ENCODE measurements around the gene RPRD2.
"Not testable (repeated sequence)": the region's sequence is repeated elsewhere in the genome, so short reads cannot be mapped to it uniquely, and the experiment has no call there.

The RPRD2 gene

GRCh38 chr1:150388241-150388640, 24.3 kb downstream of the RPRD2 start:
- TF ChIP-seq, protein P1, sequence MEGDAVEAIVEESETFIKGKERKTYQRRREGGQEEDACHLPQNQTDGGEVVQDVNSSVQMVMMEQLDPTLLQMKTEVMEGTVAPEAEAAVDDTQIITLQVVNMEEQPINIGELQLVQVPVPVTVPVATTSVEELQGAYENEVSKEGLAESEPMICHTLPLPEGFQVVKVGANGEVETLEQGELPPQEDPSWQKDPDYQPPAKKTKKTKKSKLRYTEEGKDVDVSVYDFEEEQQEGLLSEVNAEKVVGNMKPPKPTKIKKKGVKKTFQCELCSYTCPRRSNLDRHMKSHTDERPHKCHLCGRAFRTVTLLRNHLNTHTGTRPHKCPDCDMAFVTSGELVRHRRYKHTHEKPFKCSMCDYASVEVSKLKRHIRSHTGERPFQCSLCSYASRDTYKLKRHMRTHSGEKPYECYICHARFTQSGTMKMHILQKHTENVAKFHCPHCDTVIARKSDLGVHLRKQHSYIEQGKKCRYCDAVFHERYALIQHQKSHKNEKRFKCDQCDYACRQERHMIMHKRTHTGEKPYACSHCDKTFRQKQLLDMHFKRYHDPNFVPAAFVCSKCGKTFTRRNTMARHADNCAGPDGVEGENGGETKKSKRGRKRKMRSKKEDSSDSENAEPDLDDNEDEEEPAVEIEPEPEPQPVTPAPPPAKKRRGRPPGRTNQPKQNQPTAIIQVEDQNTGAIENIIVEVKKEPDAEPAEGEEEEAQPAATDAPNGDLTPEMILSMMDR (IDR thresholded peaks at IDR 0.05): no peak
- no peak overlapping the region for H3K27ac ChIP-seq
- H3K4me3 ChIP-seq: no peak overlapping the region
- DNase-seq (ENCODE audit: low spot score): no peak

DNA sequence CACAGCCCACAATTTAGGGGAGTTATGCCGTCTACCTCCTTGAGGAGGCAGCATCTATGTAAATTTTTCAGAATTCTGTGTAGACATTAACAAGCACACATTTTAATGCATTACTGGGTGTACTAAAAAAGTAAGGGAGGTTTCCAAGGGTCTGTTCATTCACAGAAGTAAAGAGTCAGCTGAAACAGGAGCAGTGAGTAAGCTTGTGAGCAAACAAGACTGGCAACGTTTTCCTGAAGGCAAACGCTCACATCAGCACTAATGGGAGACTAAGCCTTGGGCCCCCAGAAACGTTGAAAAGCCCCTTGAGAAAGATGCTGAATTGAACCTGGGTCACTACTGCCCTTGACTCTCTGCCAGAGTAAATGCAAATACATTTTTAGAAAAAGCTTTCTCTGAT, 25.7 kb downstream of the RPRD2 start:
- TF ChIP-seq, protein P1 (IDR thresholded peaks at IDR 0.05): no peak
- DNase-seq (ENCODE audit: low spot score): no peak
- no peak overlapping the region for H3K4me3 ChIP-seq
- no peak overlapping the region for H3K27ac ChIP-seq

DNA sequence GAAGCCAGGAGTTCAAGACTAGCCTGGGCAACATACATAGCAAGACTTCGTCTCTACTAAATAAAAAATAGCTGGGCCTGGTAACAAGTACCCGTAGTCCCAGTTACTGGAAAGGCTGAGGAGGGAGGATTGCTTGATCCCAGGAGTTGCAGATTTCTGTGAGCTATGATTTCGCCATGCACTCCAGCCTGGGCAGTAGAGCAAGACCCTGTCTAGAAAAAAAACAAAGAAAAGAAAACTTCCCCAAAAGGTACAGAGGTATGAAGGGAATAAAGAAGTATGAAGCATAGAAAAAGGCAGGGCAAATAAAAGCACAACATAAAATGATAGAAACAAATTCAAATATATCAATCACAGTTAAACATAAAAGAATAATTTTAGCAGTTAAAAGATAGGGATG, 28.7 kb downstream of the RPRD2 start:
- TF ChIP-seq, protein P1 (IDR thresholded peaks at IDR 0.05): no peak
- Histone ChIP-seq H3K4me3 (no peak overlapping the region), H3K27ac (no peak overlapping the region)
- DNase-seq (ENCODE audit: low spot score): no peak

DNA sequence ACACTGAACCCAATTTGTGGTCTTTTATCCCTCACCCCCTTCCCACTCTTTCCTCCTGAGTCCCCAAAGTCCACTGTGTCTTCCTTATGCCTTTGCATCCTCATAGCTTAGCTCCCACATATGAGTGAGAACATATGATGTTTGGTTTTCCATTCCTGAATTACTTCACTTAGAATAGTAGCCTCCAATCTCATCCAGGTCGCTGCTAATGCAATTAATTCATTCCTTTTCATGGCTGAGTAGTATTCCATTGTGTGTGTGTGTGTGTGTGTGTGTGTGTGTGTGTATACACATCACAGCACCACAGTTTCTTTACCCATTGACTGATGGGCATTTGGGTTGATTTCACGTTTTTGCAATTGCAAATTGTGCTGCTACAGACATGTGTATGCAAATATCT, 31.2 kb downstream of the RPRD2 start:
- not testable (repeated sequence) for H3K4me3 ChIP-seq; H3K27ac ChIP-seq; DNase-seq (ENCODE audit: low spot score)

GRCh38 chr1:150397392-150398032, 33.6 kb downstream of the RPRD2 start:
- no peak overlapping the region for H3K27ac ChIP-seq
- TF ChIP-seq, protein P1 (IDR thresholded peaks at IDR 0.05): no peak
- H3K4me3 ChIP-seq: no peak overlapping the region
- no peak for DNase-seq (ENCODE audit: low spot score)

DNA sequence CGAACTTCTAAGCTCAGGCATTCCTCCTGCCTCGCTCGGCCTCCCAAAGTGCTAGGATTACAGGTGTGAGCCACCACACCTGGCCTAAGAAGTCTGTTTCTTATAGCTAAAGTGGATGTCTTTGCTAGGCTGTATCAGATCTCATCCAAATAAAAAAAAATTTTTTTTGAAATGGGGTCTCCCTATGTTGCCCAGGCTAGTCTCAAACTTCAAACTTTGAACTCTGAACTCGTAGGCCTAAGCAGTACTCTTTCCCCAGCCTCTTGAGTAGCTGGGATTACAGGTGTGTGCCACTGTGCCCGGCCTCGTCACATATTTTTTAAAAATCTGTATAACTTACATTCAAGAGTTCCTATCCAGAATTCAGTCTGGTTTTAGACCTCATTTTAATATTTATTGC, 40.5 kb downstream of the RPRD2 start:
- TF ChIP-seq, protein P1 (IDR thresholded peaks at IDR 0.05): no peak
- no peak overlapping the region for H3K27ac ChIP-seq
- no peak overlapping the region for H3K4me3 ChIP-seq
- no peak for DNase-seq (ENCODE audit: low spot score)

DNA sequence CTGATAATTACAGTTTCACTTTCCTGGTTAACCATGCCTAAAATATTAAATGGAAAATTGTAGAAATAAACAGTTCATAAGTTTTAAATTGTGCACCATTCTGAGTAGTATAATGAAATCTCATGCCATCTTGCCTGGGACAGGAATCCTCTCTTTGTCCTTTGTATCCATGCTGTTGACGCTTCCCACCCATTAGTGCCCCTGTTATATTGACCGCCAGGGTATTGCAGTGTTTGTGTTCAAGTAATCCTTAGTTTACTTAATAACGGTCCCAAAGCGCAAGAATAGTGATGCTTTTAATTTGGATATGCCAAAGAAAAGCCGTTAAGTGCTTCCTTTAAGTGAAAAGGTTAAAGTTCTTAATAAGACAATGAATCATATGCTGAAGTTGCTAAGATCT, 41.7 kb downstream of the RPRD2 start:
- no peak for DNase-seq (ENCODE audit: low spot score)
- TF ChIP-seq, protein P1 (IDR thresholded peaks at IDR 0.05): no peak
- Histone ChIP-seq H3K4me3 (no peak overlapping the region), H3K27ac (no peak overlapping the region)
